Stomach (tissue), 9 donors: ENCODE results near the gene AQP2. TPM values are rescaled to one million over a fixed set of nuclear protein-coding genes. Genes with fewer than 3 reads are reported as not detected.

Source experiments
- DNase-seq, 2 donors: peaks; one replicate each; pipeline versions ENCODE4 v3.0.0 to v3.0.0-alpha.2; 2013 to 2019
- H3K27ac ChIP-seq, 5 donors: fragments of 200-600 bp in 4 of 5; sonication (generic) in 4 of 5; one replicate each; pipeline ENCODE4 v1.5.1; 2013 to 2019; ENCODE audit warnings: mild to moderate bottlenecking in 1 of 5, moderate library complexity in 1 of 5
- H3K27me3 ChIP-seq, 3 donors: fragments of 200-600 bp; sonication (generic); one replicate each; pipeline ENCODE4 v1.5.1; 2017 to 2019; ENCODE audit warnings: mixed run types in 1 of 3
- H3K36me3 ChIP-seq, 4 donors: fragments of 200-600 bp; sonication (generic); 1 replicate in 3 of 4; 2 replicates in 1 of 4; pipeline ENCODE4 v1.5.1; 2016 to 2019
- H3K4me1 ChIP-seq, 4 donors: fragments of 200-600 bp; sonication (generic); one replicate each; pipeline ENCODE4 v1.5.1; 2016 to 2019
- H3K4me3 ChIP-seq, 4 donors: fragments of 200-600 bp; sonication (generic) in 3 of 4; one replicate each; pipeline ENCODE4 v1.5.1; 2016 to 2019; ENCODE audit warnings: mild to moderate bottlenecking in 1 of 4
- H3K9me3 ChIP-seq, 4 donors: fragments of 200-600 bp; sonication (generic); one replicate each; pipeline ENCODE4 v1.5.1; 2016 to 2019
- EP300 ChIP-seq: sonication (generic); formaldehyde crosslinking; IDR thresholded peaks from one replicate; pipeline ENCODE4 v1.6.1; 2017; ENCODE audit warnings: antibody characterized with exemption
- POLR2A ChIP-seq, 4 donors: fragments of 450-650 bp; IDR thresholded peaks; one replicate each; pipeline ENCODE4 v1.6.1; 2016; ENCODE audit warnings: antibody characterized with exemption in 4 of 4, control low read depth in 2 of 4, mild to moderate bottlenecking in 1 of 4, moderate library complexity in 1 of 4
- POLR2AphosphoS5 ChIP-seq, 3 donors: sonication (generic); formaldehyde crosslinking; IDR thresholded peaks; one replicate each; pipeline ENCODE4 v1.6.1; 2016; ENCODE audit warnings: antibody characterized with exemption in 3 of 3
- WGBS, 5 donors: extraction: QIAGEN DNeasy Blood & Tissue Kit in 3 of 5; methylation state at CpG; one replicate each; pipeline versions ENCODE4 v1.1.5 to v1.1.7; 2013 to 2018; 5-methylcytosine and 5-hydroxymethylcytosine counted together
- intact Hi-C: fragments of 100-400 bp; cut with DNase I; formaldehyde crosslinking; loops from one replicate; pipeline ENCODE4 v1.15.1; 2023; ENCODE audit warnings: low total_unique reads
- polyA plus RNA-seq, 3 donors: library from polyadenylated mRNA; stranded (reverse); fragments of 200-250 nt; gene quantifications; one replicate each; pipeline ENCODE4 v1.2.3, GENCODE V29; 2013
- total RNA-seq, 5 donors: library from RNA; depleted of rRNA; stranded (reverse); fragments of >200 nt; gene quantifications; one replicate each; pipeline versions ENCODE4 v1.1.0 to v1.2.3, GENCODE V29; 2014 to 2016
- TF ChIP-seq, protein P1 (sequence below), 7 experiments: fragments of 450-650 bp in 4 of 7; fragments of 200-600 bp in 3 of 7; sonication (generic) in 3 of 7; IDR thresholded peaks; one replicate each; pipeline ENCODE4 v1.5.1; 2016 to 2019; ENCODE audit warnings: antibody characterized with exemption in 7 of 7, control low read depth in 2 of 7, mild to moderate bottlenecking in 1 of 7
- donor health status: healthy with polysubstance abuse.
- donor health status: Bipolar disorder and iron deficiency.
- donor health status: healthy.

The AQP2 gene
- total and polyA plus RNA-seq, 8 donors, result 0.92 TPM; not detected in 7

DNA sequence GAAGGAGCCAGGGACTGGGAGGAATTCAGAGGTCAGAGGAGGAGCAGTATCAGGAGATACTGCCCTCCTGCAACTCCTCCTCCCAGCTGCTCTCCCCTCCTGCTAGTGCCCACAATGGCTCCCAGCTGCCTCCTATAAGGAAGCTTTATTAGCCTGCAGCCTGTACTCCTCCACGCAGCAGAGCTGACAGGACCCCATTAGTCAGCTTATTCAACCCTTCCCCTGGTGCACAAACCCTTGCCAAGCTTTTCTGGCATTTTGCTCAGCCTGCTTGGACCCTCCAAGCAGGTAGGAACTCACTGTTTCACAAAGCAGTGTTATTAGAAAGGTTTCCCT, 6.9 kb upstream of the AQP2 start:
- H3K4me3 ChIP-seq, result no peak overlapping the region
- no peak overlapping the region for H3K27ac ChIP-seq
- 86 to 100% (median 94%) methylated on average over 1 of the region's 1 CpG for WGBS, 5 donors
- H3K4me1 ChIP-seq, result peaks cover 0 to 25% (median 20%) of the 10 kb centered on the region in 4 donors
- no peak for DNase-seq
- no peaks in the 10 kb centered on the region for H3K36me3 ChIP-seq
- TF ChIP-seq POLR2AphosphoS5 (IDR thresholded peaks at IDR 0.05), result no peak
- TF ChIP-seq, protein P1, sequence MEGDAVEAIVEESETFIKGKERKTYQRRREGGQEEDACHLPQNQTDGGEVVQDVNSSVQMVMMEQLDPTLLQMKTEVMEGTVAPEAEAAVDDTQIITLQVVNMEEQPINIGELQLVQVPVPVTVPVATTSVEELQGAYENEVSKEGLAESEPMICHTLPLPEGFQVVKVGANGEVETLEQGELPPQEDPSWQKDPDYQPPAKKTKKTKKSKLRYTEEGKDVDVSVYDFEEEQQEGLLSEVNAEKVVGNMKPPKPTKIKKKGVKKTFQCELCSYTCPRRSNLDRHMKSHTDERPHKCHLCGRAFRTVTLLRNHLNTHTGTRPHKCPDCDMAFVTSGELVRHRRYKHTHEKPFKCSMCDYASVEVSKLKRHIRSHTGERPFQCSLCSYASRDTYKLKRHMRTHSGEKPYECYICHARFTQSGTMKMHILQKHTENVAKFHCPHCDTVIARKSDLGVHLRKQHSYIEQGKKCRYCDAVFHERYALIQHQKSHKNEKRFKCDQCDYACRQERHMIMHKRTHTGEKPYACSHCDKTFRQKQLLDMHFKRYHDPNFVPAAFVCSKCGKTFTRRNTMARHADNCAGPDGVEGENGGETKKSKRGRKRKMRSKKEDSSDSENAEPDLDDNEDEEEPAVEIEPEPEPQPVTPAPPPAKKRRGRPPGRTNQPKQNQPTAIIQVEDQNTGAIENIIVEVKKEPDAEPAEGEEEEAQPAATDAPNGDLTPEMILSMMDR (IDR thresholded peaks at IDR 0.05), result no peak
- TF ChIP-seq EP300, result no peak
- TF ChIP-seq POLR2A (IDR thresholded peaks at IDR 0.05), result no peak
- H3K9me3 ChIP-seq, result no peaks in the 10 kb centered on the region
- H3K27me3 ChIP-seq, result no peaks in the 10 kb centered on the region
- intact Hi-C loops, result no loop called here

DNA sequence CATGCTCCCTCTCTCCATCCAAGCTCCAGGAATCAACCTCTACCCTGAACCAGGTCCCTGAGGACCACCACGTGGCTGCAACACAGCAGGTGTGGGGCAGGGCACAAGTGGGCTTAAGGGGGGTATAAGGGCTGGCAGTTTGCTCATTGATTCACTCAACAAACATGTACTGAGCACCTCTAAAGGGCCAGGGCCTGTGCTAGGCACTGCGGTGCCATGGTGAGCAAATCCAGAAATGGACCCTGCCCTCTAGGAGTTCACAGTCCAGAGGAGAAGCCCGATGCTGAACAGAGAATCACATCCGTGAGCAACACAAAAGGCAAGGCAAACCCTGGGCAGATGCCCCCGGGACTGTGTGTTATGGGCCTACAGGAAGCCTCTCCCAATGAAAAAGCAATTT, 6.5 kb upstream of the AQP2 start:
- 88 to 98% (median 92%) methylated on average over 5 of the region's 5 CpGs for WGBS, 5 donors
- Histone ChIP-seq H3K4me3 (no peak overlapping the region), H3K27ac (no peak overlapping the region), H3K4me1 (peaks cover 0 to 23% (median 20%) of the 10 kb centered on the region in 4 donors), H3K36me3 (no peaks in the 10 kb centered on the region), H3K27me3 (no peaks in the 10 kb centered on the region), H3K9me3 (no peaks in the 10 kb centered on the region)
- TF ChIP-seq, protein P1 (IDR thresholded peaks at IDR 0.05), result no peak
- TF ChIP-seq POLR2AphosphoS5 (IDR thresholded peaks at IDR 0.05), result no peak
- no peak for TF ChIP-seq POLR2A (IDR thresholded peaks at IDR 0.05)
- intact Hi-C loops, result no loop called here
- no peak for DNase-seq

GRCh38 chr12:49944718-49945117, 5.8 kb upstream of the AQP2 start:
- WGBS, 5 donors, result 85 to 95% (median 93%) methylated on average over 3 of the region's 3 CpGs
- TF ChIP-seq POLR2A (IDR thresholded peaks at IDR 0.05) (no peak), POLR2AphosphoS5 (IDR thresholded peaks at IDR 0.05) (no peak), EP300 (no peak)
- TF ChIP-seq, protein P1 (IDR thresholded peaks at IDR 0.05), result no peak
- H3K27ac ChIP-seq, result no peak overlapping the region
- no peaks in the 10 kb centered on the region for H3K9me3 ChIP-seq
- peaks cover 0 to 18% (median 17%) of the 10 kb centered on the region in 4 donors for H3K4me1 ChIP-seq
- no peak for DNase-seq
- no peaks in the 10 kb centered on the region for H3K36me3 ChIP-seq
- no peak overlapping the region for H3K4me3 ChIP-seq
- H3K27me3 ChIP-seq, result no peaks in the 10 kb centered on the region
- intact Hi-C loops, result no loop called here

GRCh38 chr12:49945394-49946080, 5.0 kb upstream of the AQP2 start:
- DNase-seq, result peak; percentile 86 to 93
- Histone ChIP-seq H3K4me3 (peak overlapping the region in 2 of 4 donors; percentile 7 to 27), H3K4me1 (peaks cover 0 to 17% (median 16%) of the 10 kb centered on the region in 4 donors), H3K27me3 (peaks cover 0 to under 1% (median 0%) of the 10 kb centered on the region in 3 donors), H3K36me3 (no peaks in the 10 kb centered on the region), H3K9me3 (no peaks in the 10 kb centered on the region), H3K27ac (peak overlapping the region in 1 of 5 donors; percentile 56)
- no peak for TF ChIP-seq POLR2A (IDR thresholded peaks at IDR 0.05)
- peak in 1 of 3 donors; percentile 73 for TF ChIP-seq POLR2AphosphoS5 (IDR thresholded peaks at IDR 0.05)
- no peak for TF ChIP-seq EP300
- TF ChIP-seq, protein P1 (IDR thresholded peaks at IDR 0.05), result peak in 5 of 7 experiments; percentile 64 to 88 (median 83)
- intact Hi-C loops, result no loop called here
- 13 to 22% (median 15%) methylated on average over 28 of the region's 28 CpGs for WGBS, 5 donors
